NCI-H2081 treated with DMSO at 0.1 percent for 48 hours (cell line): ENCODE measurements around the gene SLIT1.

Source experiments
- DNase-seq: peaks from one replicate; lab custom pipeline; 2025; lab: John Stamatoyannopoulos, UW

Gene SLIT1

DNA sequence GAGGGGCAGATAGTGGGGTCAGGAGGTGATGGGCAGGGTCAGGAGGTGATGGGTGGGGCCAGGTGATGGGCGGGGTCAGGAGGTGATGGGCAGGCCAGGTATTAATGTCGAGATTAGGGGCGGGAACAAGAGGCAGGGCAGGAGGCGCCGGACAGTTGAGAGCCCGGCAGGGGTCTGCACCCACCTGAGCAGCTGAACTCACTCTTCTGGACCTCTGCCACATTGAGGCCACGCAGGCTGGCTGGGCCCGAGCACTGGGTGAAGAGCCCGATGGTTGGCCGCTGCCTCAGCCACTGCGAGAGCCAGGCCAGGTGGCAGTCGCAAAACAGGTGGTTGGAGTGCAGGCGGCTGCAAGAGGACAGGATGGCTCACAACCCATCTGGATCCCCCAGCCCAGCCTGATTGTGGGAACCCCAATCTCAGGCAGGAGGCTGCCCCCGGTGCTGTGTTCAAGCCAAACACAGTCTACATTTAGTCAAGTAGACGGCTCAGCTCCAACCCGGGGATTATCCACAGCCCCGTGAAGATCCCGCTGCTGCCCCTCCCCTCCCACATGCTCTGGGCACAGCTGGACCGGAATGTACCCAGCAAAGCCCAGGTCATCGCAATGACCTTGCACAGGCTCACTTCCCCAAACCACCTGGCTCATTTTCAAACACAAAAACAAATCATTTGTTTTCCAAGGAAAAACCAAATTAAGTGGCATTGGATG, 122.3 kb downstream of the SLIT1 start:
- no peak for DNase-seq

- no peak for DNase-seq
Observed at GRCh38 chr10:97062456-97062855, 123.3 kb downstream of the SLIT1 start.

- no peak for DNase-seq
Observed at GRCh38 chr10:97062046-97062445, 123.7 kb downstream of the SLIT1 start.

DNA sequence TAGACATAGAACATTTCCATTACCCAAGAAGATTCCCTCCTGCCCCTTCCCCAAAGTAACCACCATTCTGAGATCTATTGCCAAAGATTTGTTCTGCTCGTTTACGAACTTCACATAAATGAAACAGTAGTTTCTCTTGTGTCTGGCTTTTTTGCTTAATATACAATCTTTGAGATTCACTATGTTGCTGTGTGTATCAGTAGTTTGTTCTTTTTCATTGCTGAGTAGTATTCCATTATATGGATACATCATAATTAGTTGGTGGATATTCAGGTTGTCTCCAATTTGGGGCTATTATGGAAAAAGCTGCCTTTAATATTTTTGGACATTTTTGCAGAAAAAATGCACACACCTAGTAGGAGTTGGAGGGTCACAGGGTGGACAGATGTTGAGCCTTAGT, 124.3 kb downstream of the SLIT1 start:
- DNase-seq, result no peak

- DNase-seq, result no peak
Observed at GRCh38 chr10:97060441-97061084, 125.2 kb downstream of the SLIT1 start.

- DNase-seq, result no peak
Observed at GRCh38 chr10:97059872-97060205, 125.9 kb downstream of the SLIT1 start.

DNA sequence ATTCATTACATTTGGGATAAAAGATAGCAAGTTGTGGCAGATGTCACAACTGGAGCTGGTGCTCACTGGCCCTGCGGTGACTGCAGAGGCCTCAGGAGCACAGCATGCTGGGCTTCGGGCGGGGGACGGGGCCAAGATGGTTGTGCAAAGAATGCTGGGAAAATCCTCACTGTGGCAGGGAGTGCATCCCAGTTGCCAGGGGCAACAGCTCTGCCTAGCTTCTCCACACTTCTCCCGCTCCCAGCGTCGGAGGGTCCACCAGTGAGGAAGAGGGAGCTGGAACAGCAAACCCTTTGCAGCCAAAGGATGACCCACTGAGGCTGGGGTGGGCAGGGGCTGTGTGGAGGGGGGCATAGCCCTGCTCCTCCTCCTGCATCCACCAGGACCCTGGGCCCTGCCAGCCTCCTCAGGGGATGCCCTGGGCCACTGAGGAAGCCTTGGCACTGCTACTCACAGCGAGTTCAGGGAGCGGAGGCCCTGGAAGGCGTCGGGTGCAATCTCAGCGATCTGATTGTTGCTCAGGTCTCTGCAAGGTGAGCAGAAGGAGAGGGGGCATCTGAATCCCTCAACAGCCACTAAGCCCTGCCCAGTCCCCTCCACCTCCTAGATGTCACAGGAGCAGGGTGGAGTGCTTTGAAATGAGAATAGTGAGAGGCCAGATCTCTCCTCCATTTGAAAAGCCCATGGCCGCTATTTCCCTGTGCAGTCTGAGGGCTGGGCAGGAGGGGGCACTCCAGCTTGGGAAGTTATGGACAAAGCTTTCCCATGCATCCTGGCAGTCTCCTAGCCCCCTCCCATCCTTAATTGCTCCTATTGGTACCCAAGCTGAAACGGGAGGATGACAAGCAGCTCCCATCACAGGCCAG, 126.5 kb downstream of the SLIT1 start:
- DNase-seq, result no peak

- no peak for DNase-seq
Observed at GRCh38 chr10:97058521-97058920, 127.2 kb downstream of the SLIT1 start.

DNA sequence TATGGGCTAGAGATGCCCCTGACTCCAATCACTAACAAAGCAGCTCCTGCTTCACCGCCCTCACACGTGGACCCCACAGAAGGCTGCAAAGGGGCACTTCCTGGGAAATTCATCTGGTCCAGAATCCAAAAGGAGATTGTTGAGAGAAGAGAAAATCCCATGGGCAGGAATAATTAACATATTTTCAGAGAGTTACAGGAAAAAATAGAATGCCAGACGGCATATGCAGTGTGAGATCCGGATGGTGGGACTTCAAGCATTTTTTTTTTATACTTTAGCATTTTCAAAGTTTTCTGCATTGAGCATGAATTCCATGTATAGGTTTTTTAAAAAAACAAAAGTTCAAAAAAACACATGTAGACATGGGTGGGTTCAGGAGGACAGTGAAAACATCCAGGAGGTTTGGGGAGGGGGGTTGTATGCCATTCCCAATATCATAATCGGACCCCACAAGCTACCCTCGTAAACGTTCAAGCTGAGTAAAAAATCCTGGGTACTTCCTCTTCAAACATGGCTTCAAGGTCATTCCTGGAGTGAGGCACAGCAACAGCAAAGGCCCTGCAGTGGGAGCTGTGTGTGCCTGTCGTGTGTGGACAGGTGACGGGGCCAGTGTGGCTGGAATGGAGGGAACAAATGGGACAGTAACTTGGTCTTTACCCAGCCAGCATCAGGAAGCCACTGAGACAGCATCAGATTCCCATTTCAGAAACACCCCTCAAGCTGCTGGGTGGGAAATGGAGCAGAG, 128.1 kb downstream of the SLIT1 start:
- no peak for DNase-seq

DNA sequence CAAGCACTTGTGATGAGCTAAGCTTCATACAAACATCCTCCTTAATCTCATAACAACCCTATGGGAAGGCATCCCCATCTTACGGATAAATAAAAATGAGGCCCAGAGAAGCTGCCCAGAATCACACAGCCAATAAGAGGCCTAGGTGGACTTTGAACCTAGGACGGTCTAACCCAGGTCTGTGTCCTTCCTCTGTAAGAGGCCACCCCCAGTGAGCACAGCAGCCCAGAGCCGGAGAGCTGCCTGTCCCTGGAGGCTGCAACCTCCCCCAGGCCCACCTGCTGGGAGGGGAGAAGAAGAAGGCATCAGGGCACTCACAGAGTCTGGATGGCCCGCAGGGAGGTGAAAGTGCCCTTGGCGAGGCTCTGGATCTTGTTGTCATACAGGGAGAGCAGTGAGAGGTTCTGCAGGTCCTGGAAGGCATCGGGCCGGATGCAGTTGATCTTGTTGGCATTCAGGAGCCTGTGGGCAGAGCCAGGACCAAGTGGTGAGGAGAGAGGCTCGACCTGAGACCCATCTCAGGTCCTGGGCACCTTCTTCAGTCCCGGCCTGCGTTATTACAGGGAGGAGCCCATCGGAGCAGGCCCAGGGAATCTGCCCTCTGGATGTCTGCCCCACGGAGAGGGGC, 129.6 kb downstream of the SLIT1 start:
- no peak for DNase-seq

DNA sequence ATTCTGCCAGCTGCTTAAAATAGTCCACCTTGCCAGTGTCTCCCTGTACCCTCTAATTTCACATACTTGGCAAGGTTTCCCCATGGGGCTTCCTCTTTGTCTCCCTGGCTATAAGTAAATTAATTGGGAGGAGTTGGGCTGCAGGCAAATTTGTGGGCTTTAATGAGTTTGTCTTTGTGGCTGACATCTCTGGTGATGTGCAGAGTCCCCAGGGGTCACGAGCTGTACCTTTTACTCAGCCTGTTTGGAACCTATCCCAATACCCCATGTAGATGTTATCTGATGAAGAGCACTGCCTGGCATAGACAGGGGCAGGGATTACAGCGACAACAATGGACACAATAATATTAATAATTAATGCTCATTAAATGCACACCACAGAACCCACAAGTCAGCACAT, 132.5 kb downstream of the SLIT1 start:
- DNase-seq, result no peak

DNA sequence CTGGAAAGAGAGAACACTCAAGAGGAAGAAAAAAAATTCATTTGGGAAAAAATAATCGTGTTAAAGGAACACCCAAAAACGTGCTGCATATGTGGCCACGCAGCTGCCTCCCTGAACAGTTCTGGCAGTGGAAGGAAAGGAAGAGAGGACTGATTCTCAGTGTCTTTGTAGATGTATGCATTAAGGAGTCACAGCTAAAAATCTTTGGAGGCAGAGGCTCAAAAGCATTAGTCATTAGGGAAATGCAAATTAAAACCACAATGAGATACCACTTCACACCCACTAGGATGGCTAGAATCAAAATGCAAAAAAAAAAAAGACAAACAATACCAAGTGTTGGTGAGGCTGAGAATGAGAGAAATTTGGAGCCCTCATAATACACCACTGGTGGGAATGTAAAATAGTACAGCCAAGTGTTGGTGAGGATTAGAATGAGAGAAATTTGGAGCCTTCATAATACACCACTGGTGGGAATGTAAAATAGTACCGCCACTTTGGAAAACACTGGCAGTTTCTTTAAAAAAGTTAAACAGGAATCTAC, 134.7 kb downstream of the SLIT1 start:
- no peak for DNase-seq

DNA sequence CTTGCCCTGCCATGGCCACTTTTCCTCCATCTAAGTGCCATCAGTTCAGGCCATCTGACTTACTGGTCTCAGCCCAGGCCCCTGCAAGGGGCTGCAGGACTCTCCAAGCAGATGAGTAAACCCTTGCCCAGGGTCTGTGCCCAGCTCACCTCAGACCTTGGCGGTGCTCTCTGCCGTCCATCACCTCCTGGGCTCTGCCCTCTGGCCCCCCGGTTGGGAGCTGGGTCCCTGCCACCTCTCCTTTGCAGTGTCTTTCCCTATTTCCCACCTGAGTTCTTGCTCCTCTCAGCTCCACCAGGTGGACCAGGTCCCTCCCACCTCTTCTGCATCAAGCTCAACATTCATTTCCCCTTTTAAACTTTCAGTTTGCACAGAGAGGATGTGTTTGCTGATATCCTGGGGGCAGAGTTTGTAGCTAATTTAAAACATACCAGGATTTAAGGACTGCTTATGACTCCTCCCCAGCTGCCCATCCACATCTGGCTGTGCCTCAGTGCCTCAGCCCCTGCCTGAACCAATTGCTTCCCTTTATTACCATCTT, 135.5 kb downstream of the SLIT1 start:
- no peak for DNase-seq

DNA sequence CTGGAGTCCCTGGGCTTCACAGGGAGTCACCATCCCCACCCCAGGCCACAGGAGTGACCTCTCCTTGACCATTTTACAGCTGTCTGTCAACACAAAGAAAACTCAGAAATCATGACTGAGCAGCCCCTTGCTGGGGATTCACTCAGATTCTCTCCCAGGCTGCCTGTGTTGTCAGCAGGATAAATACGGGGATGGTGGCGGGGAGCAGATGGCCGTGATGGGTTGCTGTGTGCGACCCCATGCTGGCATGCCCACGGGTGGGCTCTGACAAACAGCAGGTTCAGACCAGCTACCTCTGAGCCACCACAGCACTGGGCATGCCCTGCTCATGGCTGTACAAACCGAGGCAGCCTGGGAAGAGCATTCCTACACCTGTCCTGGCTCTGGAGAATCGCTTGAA, 136.1 kb downstream of the SLIT1 start:
- DNase-seq, result no peak

- no peak for DNase-seq
Observed at GRCh38 chr10:97048649-97049427, 136.9 kb downstream of the SLIT1 start.

DNA sequence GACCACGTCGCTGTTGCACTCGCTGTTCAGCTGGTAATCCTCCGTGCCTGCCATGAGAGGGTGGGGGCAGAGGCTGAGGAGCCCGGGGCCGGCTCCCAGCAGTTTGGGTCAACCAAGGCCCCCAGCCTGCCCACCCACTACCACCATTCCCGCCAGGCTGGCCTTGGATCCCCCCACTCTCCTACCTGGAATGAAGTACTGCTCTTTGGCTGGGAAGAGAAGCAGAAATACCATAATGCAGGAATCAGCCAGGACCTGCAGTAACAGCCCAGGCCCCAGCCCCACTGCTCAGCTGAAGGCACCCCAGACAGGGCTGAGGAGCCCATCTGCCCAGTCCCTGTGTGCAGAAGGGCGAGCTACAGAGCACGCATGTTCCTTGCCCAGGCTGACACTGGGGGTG, 138.0 kb downstream of the SLIT1 start:
- no peak for DNase-seq

DNA sequence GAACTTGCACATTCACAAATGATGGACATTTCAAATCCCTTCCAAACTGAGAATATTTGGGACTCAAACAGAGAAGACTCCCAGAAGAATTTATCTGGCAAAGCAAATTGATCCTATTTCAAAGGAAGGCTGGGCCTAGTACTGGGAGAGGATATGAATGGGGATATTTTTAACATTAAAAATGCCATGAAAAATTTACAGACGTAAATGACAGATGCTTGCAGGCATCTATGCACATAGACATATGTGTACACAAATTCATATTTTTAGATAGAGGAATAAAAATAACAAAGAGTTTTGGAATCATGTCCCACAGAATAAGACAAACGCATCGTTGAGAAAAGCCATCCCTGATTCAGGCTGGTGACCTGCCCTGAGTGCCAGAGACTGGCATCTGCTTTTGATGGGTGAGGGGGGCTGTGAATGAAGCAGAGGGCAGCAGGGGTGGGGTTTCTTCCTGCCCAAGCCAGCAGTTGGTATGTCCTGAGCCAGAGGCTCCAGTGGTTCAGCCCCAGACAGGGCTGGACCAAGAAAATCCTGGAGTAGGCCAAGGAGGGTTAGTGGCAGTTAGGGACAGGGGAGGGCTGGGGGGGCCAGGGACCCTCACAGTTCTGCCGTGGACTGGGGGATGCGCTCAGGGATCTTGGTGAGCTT, 138.5 kb downstream of the SLIT1 start:
- DNase-seq, result no peak

GRCh38 chr10:97046456-97047082, 139.2 kb downstream of the SLIT1 start:
- DNase-seq, result no peak

DNA sequence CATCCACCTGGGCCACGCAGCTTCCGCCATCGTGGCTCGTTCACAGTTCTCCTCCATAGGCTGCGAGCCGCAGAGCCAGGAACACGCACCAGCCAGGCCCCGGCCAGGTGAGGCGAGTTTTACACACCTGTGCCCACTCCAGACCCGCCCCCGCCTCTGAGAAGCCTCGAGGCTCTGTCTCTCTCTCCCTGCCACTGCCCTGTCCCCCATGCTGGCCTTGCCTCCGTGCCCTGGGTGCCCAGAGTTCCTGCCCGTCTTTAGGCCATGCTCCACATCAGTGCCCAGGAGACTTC, 142.2 kb downstream of the SLIT1 start:
- no peak for DNase-seq
